ENCODE measurements around the gene PGD.
"Not testable (repeated sequence)": the region's sequence is repeated elsewhere in the genome, so short reads cannot be mapped to it uniquely, and the experiment has no call there.

Gene PGD

GRCh38 chr1:10415211-10415930 lies 16.5 kb downstream of the PGD start:
- ChIA-PET CTCF (interaction anchor here (0.7 to 2.1 kb wide), 9 partner anchors 9 to 34 kb away, joined by 3 to 9 read pairs (median 5); partner anchors contain the start of gene CENPS), POLR2A (interaction anchor here (0.9 to 1.3 kb wide), 2 partner anchors 11 to 17 kb away, joined by 3 to 5 read pairs; partner anchors contain the start of gene PGD)
- Histone ChIP-seq H3K27ac (ENCODE audit: insufficient read depth in 1 of 2, low read depth in 1 of 2, low read length in 2 of 2, poor library complexity in 1 of 2, severe bottlenecking in 2 of 2) (peak overlapping the region; percentile 91 to 95), H3K36me3 (ENCODE audit: control insufficient read depth in 4 of 4, insufficient read depth in 4 of 4, low read length in 3 of 4) (peaks cover 25 to 81% (median 50%) of the 10 kb centered on the region in 4 experiments), H3K27me3 (replicated peaks in 2 of 5; ENCODE audit: control insufficient read depth in 4 of 5, insufficient read depth in 5 of 5, low read length in 4 of 5) (no peaks in the 10 kb centered on the region), H3K4me3 (ENCODE audit: control insufficient read depth in 1 of 7, extremely low read depth in 1 of 7, insufficient read depth in 4 of 7, low read depth in 2 of 7, low read length in 6 of 7) (peak overlapping the region in 5 of 7 experiments; percentile 25 to 58 (median 41)), H3K9me3 (ENCODE audit: control extremely low read depth in 1 of 5, control insufficient read depth in 4 of 5, insufficient read depth in 2 of 5, low read depth in 1 of 5, low read length in 4 of 5) (no peaks in the 10 kb centered on the region), H3K4me1 (ENCODE audit: control extremely low read depth in 1 of 4, control insufficient read depth in 4 of 4, insufficient read depth in 4 of 4, low read length in 3 of 4) (peaks cover 8 to 31% (median 29%) of the 10 kb centered on the region in 4 experiments)
- DNase-seq, result peak; percentile 92 to 96 (median 94)
- whole genome bisulfite sequencing (ENCODE audit: insufficient coverage), result 0% methylated on average over 3 of the region's 6 CpGs

- H3K4me3 ChIP-seq (ENCODE audit: control insufficient read depth in 1 of 7, extremely low read depth in 1 of 7, insufficient read depth in 4 of 7, low read depth in 2 of 7, low read length in 6 of 7), result peak overlapping the region in 1 of 7 experiments; percentile 45
- not testable (repeated sequence) for DNase-seq; H3K9me3 ChIP-seq (ENCODE audit: control extremely low read depth in 1 of 5, control insufficient read depth in 4 of 5, insufficient read depth in 2 of 5, low read depth in 1 of 5, low read length in 4 of 5); H3K27me3 ChIP-seq (replicated peaks in 2 of 5; ENCODE audit: control insufficient read depth in 4 of 5, insufficient read depth in 5 of 5, low read length in 4 of 5)
- WGBS (ENCODE audit: insufficient coverage), result no CpG with 5 or more reads among the region's 1 CpG
- H3K27ac ChIP-seq (ENCODE audit: insufficient read depth in 1 of 2, low read depth in 1 of 2, low read length in 2 of 2, poor library complexity in 1 of 2, severe bottlenecking in 2 of 2), result peak overlapping the region; percentile 91 to 95
- peaks cover 8 to 31% (median 29%) of the 10 kb centered on the region in 4 experiments for H3K4me1 ChIP-seq (ENCODE audit: control extremely low read depth in 1 of 4, control insufficient read depth in 4 of 4, insufficient read depth in 4 of 4, low read length in 3 of 4)
- ChIA-PET CTCF (interaction anchor here (0.7 to 2.1 kb wide), 10 partner anchors 8 to 41 kb away, joined by 3 to 9 read pairs (median 4); partner anchors contain the start of gene CENPS), POLR2A (interaction anchor here (1.3 kb wide), 1 partner anchor 10 kb away, joined by 3 read pairs; no protein-coding TSS in a partner anchor)
- peaks cover 23 to 79% (median 52%) of the 10 kb centered on the region in 4 experiments for H3K36me3 ChIP-seq (ENCODE audit: control insufficient read depth in 4 of 4, insufficient read depth in 4 of 4, low read length in 3 of 4)
Observed at GRCh38 chr1:10415967-10416366, 17.1 kb downstream of the PGD start.

- CTCF ChIA-PET, result interaction anchor here (1.2 to 1.3 kb wide), 2 partner anchors 40 to 77 kb away, joined by 3 read pairs; no protein-coding TSS in a partner anchor
- WGBS (ENCODE audit: insufficient coverage), result 80% methylated on average over 1 of the region's 8 CpGs
- H3K4me3 ChIP-seq (ENCODE audit: control insufficient read depth in 1 of 7, extremely low read depth in 1 of 7, insufficient read depth in 4 of 7, low read depth in 2 of 7, low read length in 6 of 7); H3K27ac ChIP-seq (ENCODE audit: insufficient read depth in 1 of 2, low read depth in 1 of 2, low read length in 2 of 2, poor library complexity in 1 of 2, severe bottlenecking in 2 of 2); POLR2A ChIA-PET; H3K9me3 ChIP-seq (ENCODE audit: control extremely low read depth in 1 of 5, control insufficient read depth in 4 of 5, insufficient read depth in 2 of 5, low read depth in 1 of 5, low read length in 4 of 5); H3K27me3 ChIP-seq (replicated peaks in 2 of 5; ENCODE audit: control insufficient read depth in 4 of 5, insufficient read depth in 5 of 5, low read length in 4 of 5); DNase-seq: not testable (repeated sequence)
- Histone ChIP-seq H3K36me3 (ENCODE audit: control insufficient read depth in 4 of 4, insufficient read depth in 4 of 4, low read length in 3 of 4) (peaks cover 9 to 64% (median 38%) of the 10 kb centered on the region in 4 experiments), H3K4me1 (ENCODE audit: control extremely low read depth in 1 of 4, control insufficient read depth in 4 of 4, insufficient read depth in 4 of 4, low read length in 3 of 4) (peaks cover 8 to 28% (median 25%) of the 10 kb centered on the region in 4 experiments)
Observed at GRCh38 chr1:10418741-10419140, 19.9 kb downstream of the PGD start.

- CTCF ChIA-PET, result interaction anchor here (1.0 to 1.7 kb wide), 3 partner anchors 20 to 42 kb away, joined by 3 to 8 read pairs (median 5); partner anchors contain the start of gene PGD
- Histone ChIP-seq H3K36me3 (ENCODE audit: control insufficient read depth in 4 of 4, insufficient read depth in 4 of 4, low read length in 3 of 4) (peaks cover 7 to 60% (median 38%) of the 10 kb centered on the region in 4 experiments), H3K9me3 (ENCODE audit: control extremely low read depth in 1 of 5, control insufficient read depth in 4 of 5, insufficient read depth in 2 of 5, low read depth in 1 of 5, low read length in 4 of 5) (no peaks in the 10 kb centered on the region), H3K27me3 (replicated peaks in 2 of 5; ENCODE audit: control insufficient read depth in 4 of 5, insufficient read depth in 5 of 5, low read length in 4 of 5) (no peaks in the 10 kb centered on the region), H3K27ac (ENCODE audit: insufficient read depth in 1 of 2, low read depth in 1 of 2, low read length in 2 of 2, poor library complexity in 1 of 2, severe bottlenecking in 2 of 2) (no peak overlapping the region), H3K4me3 (ENCODE audit: control insufficient read depth in 1 of 7, extremely low read depth in 1 of 7, insufficient read depth in 4 of 7, low read depth in 2 of 7, low read length in 6 of 7) (no peak overlapping the region), H3K4me1 (ENCODE audit: control extremely low read depth in 1 of 4, control insufficient read depth in 4 of 4, insufficient read depth in 4 of 4, low read length in 3 of 4) (peaks cover 8 to 22% (median 19%) of the 10 kb centered on the region in 4 experiments)
- DNase-seq, result no peak
- WGBS (ENCODE audit: insufficient coverage), result 100% methylated on average over 13 of the region's 15 CpGs
- POLR2A ChIA-PET, result no interaction called here
Observed at GRCh38 chr1:10419351-10419750, 20.5 kb downstream of the PGD start.

- POLR2A ChIA-PET, result interaction anchor here (0.7 kb wide), 1 partner anchor 137 kb away, joined by 6 read pairs; no protein-coding TSS in a partner anchor
- 100% methylated on average over 3 of the region's 5 CpGs for WGBS (ENCODE audit: insufficient coverage)
Observed at GRCh38 chr1:10421637-10422036, 22.8 kb downstream of the PGD start.

GRCh38 chr1:10424034-10424433 lies 25.2 kb downstream of the PGD start:
- no peak overlapping the region for H3K4me3 ChIP-seq (ENCODE audit: control insufficient read depth in 1 of 7, extremely low read depth in 1 of 7, insufficient read depth in 4 of 7, low read depth in 2 of 7, low read length in 6 of 7)
- 80% methylated on average over 5 of the region's 9 CpGs for WGBS (ENCODE audit: insufficient coverage)
- H3K27me3 ChIP-seq (replicated peaks in 2 of 5; ENCODE audit: control insufficient read depth in 4 of 5, insufficient read depth in 5 of 5, low read length in 4 of 5), result no peaks in the 10 kb centered on the region
- peaks cover 0 to 6% (median 2%) of the 10 kb centered on the region in 4 experiments for H3K4me1 ChIP-seq (ENCODE audit: control extremely low read depth in 1 of 4, control insufficient read depth in 4 of 4, insufficient read depth in 4 of 4, low read length in 3 of 4)
- H3K27ac ChIP-seq (ENCODE audit: insufficient read depth in 1 of 2, low read depth in 1 of 2, low read length in 2 of 2, poor library complexity in 1 of 2, severe bottlenecking in 2 of 2), result no peak overlapping the region
- H3K36me3 ChIP-seq (ENCODE audit: control insufficient read depth in 4 of 4, insufficient read depth in 4 of 4, low read length in 3 of 4), result peaks cover 4 to 27% (median 22%) of the 10 kb centered on the region in 4 experiments
- no peak for DNase-seq
- ChIA-PET CTCF (interaction anchor here (0.8 to 1.8 kb wide), 4 partner anchors 8 to 46 kb away, joined by 5 to 9 read pairs (median 6); no protein-coding TSS in a partner anchor), POLR2A (no interaction called here)
- no peaks in the 10 kb centered on the region for H3K9me3 ChIP-seq (ENCODE audit: control extremely low read depth in 1 of 5, control insufficient read depth in 4 of 5, insufficient read depth in 2 of 5, low read depth in 1 of 5, low read length in 4 of 5)

More at GRCh38 chr1:10421637-10422036, 22.8 kb downstream of the PGD start:
- no peak for DNase-seq
- Histone ChIP-seq H3K27me3 (replicated peaks in 2 of 5; ENCODE audit: control insufficient read depth in 4 of 5, insufficient read depth in 5 of 5, low read length in 4 of 5) (no peaks in the 10 kb centered on the region), H3K4me3 (ENCODE audit: control insufficient read depth in 1 of 7, extremely low read depth in 1 of 7, insufficient read depth in 4 of 7, low read depth in 2 of 7, low read length in 6 of 7) (no peak overlapping the region), H3K4me1 (ENCODE audit: control extremely low read depth in 1 of 4, control insufficient read depth in 4 of 4, insufficient read depth in 4 of 4, low read length in 3 of 4) (no peaks in the 10 kb centered on the region), H3K27ac (ENCODE audit: insufficient read depth in 1 of 2, low read depth in 1 of 2, low read length in 2 of 2, poor library complexity in 1 of 2, severe bottlenecking in 2 of 2) (no peak overlapping the region), H3K36me3 (ENCODE audit: control insufficient read depth in 4 of 4, insufficient read depth in 4 of 4, low read length in 3 of 4) (peaks cover 7 to 51% (median 38%) of the 10 kb centered on the region in 4 experiments), H3K9me3 (ENCODE audit: control extremely low read depth in 1 of 5, control insufficient read depth in 4 of 5, insufficient read depth in 2 of 5, low read depth in 1 of 5, low read length in 4 of 5) (no peaks in the 10 kb centered on the region)
- CTCF ChIA-PET, result interaction anchor here (0.9 to 1.6 kb wide), 2 partner anchors 17 to 74 kb away, joined by 3 read pairs; no protein-coding TSS in a partner anchor

All from common myeloid progenitor, CD34-positive (primary cell).